Stimulated activated CD4-positive, alpha-beta T cell treated with anti-CD3 and anti-CD28 coated beads, Interleukin-4, amount 100 ng/mL, for 4 hours (primary cell): ENCODE data around the gene PDE10A.
"Not testable (repeated sequence)": the region's sequence is repeated elsewhere in the genome, so short reads cannot be mapped to it uniquely, and the experiment has no call there.

Experiments
- DNase-seq, 2 experiments: peaks; one replicate each; pipeline ENCODE4 v3.0.0-alpha.2; 2020

PDE10A gene

GRCh38 chr6:165618891-165619290 is 44.1 kb downstream of the PDE10A start:
- DNase-seq, result not testable (repeated sequence)

DNA sequence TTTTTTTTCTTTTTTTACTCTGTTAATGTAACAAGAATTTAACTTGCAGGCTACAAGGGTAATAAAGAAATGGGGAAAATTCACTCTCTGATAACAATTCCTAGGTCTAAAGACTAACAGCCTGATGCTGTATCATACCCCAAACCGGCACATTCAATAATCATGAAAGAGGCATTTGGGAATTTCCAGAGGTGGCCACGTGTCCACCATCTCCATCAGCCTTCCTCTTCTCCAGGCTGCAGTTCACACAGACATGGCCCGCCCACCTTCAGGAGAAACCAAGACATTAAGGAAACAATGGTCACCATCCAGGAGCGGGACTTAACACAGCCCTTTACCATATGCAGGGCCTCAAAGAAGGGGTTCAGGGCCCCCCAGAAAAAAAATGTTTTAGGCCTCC is 44.8 kb downstream of the PDE10A start:
- no peak for DNase-seq

DNA sequence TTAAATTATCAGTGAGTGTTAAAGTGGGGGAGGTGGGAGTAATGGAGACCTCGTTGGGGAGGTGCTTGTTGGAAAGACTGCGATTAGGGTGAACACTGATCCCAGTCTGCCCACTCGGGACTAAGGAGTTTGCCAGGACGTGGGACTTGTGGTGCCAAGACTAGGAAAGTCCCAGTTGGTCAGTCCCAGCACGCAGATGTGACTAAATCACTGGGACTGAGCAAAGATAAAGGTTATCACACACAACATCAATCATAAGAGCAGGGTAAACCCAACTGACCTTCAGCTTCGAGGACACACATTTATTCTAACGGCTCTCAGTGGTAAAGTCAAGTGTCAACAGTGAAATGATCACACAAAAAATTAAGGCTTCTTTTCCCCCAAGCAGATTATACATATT is 45.5 kb downstream of the PDE10A start:
- DNase-seq, result no peak

DNA sequence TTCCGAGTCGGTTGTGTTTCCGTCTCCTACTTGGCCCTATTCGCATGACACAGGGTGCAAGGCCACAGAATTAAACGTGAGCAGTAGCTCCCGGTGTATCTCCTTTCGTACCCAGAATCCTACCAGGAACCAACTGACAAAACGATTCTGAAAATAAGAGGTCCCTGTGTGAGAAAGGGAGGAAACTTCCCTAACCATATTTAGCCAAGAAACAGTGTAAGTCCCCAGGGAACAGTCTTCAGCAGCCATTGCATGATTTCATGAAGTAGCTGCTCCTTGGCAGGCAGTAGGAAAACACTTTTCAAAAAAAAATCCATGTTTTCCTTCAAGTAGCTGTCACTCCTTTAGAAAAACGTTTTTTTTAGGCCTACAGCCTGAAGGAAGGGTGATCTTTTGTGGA is 46.9 kb downstream of the PDE10A start:
- no peak for DNase-seq

DNA sequence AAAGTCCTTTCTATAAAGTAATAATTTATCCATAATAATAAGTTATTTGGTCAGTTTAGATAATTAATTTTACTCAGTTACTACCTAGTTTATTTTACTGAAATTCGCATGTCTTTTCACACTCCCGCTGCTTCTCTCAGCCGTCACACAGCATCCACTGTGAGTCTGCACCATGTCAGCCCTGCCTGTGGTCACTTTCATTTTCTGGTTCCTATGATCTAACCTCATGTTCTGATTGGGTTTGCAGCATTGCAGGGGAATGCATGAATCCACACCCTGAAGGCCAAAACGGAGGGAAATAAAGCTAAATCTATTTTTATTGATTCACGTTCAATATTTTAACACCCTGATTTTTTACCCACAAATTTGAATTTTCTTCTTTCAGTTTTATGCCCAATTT is 47.4 kb downstream of the PDE10A start:
- no peak for DNase-seq

GRCh38 chr6:165611294-165611693 is 51.7 kb downstream of the PDE10A start:
- no peak for DNase-seq

- DNase-seq, result not testable (repeated sequence)
Measured at GRCh38 chr6:165608577-165608976, 54.5 kb downstream of the PDE10A start.

DNA sequence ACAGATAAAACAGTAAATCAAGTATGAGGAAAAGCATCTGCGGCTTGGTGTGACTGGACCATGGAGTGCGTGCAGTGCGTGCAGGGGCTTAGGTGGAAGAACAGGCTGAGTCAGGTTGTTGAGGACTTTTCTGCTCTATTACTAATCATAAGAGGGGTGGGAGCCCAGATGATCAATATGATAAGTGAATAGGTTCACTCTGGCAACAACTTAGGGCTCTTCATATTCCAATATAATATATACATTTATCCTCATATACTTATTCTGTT is 56.4 kb downstream of the PDE10A start:
- no peak for DNase-seq

DNA sequence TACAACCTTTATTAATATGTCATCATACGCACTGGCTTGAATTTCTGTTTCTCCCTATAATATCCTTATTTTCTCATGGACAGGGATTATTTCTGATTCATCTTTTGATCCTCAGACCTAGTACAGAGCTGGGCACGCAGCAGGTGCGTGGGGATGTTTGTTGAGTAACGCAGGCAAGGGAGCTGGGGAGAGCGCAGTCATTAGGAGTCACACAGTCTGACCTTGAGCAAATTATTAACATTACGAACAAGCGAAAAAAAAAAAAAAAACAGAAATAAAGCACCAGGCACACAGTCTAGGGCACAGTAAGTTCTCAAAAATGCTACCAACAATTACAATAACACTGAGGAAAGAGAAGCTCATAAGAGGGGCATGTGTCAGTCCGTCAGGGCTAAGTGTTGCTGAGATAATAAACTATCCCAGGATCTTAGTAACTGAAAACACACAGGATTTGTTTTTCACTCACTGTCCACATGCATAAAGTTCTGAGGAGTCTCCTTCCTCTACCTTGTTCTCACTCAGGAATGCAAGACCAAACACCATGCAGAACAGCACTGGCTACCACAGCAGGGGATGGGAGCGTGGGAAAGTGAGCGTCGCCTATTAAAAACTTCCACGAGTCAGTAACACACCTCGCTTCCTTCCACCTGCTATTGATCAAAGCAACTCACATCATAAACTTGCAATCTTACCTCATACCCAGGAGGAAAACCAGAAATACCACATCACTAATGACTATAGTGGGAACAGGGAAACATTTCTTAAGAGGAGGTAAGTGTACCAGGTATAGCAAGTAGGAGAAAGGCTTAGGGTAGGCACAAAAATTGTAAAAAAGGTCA is 56.9 kb downstream of the PDE10A start:
- no peak for DNase-seq

GRCh38 chr6:165605182-165605875 is 57.7 kb downstream of the PDE10A start:
- no peak for DNase-seq

GRCh38 chr6:165602291-165602690 is 60.8 kb downstream of the PDE10A start:
- no peak for DNase-seq

DNA sequence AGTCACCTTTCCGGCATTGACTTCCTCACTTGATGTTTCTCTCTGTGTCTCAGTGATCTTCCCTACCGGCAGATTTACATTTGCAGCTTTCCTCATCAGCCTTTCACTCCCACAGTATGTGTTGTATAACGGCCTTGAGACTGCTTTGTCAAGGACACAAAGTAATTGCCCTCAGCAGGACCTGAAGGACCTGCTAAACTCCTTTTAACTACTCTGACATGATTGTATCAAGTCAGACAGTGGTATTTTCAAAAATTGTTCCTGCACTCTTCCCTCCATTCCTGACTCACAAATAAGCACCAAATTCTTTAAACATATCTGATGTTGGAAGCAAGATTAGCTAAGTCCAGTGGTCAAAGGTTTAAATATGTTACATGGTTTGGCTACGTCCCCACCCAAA is 62.4 kb downstream of the PDE10A start:
- no peak for DNase-seq

DNA sequence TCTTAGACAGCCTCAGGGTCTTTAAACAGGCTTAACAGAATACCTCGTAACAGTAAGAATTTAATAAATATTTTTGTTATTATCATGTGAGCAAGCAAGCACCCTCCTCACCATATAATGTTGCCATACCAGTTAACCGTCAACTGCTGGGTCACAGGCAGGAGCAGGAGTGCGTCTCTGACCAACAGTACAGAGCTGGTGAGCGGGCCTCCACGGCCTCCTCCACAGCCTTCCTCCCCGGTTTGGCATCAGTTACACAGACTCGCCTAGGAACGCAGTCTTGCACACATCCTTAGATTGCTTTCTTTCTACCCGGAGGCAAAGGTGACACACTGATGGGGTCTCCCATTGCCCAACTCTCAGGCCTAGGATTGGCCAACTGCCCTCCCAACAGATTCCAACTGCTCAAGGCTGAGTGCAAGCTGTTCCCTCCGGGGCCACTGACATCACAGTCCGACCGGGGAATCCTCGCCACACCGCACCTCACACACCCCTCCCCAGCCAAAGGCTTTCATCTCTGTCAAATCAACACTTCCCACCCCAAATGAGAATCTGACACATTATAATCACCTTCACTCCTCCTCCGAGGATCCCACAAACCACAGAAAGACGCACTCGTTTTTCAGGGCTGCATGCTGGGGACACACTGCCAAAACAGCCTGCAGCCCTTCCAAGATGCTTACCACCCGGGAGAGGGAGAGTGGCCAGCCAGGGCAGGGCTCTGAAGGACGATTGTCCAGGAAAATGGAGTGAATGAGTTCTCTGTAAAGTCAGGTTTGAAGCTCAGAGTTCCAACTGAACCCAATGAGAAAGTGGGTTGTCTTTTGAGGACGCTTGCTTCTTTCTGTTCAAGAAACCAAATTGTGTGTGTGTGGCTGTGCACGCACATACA is 63.2 kb downstream of the PDE10A start:
- no peak for DNase-seq

DNA sequence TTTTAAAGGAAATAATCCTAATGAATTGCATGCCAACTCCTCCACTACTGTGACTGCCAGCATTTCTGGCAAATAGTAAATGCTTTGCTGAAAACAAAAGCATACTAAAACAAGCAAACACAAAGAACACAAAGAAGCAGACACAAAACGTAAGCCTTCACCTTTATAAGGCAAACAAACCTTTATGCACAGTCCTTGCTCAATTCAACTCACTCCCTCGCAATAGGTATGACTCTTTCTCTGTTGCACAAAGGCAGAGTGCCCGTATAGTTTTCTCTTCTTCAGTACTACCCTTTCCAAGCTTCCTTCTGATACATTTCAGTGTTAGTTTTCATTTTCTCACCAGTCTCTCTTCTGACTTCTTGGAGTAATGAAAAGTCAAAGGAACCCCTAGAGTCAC is 63.9 kb downstream of the PDE10A start:
- DNase-seq, result no peak

DNA sequence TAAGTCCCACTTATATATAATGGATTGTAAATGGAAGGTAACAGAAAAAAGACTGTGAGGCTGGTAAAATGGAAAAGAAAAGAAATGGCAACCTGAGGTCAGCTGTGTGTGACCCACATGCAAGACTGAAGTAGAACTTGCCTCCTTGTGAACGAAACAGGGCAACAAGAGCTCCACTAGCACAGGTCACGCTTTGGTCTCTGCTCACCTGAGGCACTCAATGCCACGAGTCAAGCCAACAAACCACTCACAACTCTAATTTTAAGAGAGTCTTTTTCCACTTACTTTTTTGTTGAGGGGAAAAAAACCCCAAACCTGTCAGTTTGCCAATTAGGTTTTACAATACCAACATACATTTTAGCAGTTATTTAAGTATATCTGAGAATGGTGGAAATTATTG is 65.2 kb downstream of the PDE10A start:
- DNase-seq, result no peak

- no peak for DNase-seq
Measured at GRCh38 chr6:165594584-165595333, 68.3 kb downstream of the PDE10A start.

DNA sequence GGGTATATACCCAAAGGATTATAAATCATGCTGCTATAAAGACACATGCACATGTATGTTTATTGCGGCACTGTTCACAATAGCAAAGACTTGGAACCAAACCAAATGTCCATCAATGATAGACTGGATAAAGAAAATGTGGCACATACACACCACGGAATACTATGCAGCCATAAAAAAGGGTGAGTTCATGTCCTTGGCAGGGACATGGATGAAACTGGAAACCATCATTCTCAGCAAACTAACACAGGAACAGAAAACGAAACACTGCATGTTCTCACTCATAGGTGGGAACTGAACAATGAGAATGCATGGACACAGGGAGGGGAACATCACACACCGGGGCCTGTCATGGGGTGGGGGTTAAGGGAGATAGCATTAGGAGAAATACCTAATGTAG is 70.1 kb downstream of the PDE10A start:
- DNase-seq, result not testable (repeated sequence)

DNA sequence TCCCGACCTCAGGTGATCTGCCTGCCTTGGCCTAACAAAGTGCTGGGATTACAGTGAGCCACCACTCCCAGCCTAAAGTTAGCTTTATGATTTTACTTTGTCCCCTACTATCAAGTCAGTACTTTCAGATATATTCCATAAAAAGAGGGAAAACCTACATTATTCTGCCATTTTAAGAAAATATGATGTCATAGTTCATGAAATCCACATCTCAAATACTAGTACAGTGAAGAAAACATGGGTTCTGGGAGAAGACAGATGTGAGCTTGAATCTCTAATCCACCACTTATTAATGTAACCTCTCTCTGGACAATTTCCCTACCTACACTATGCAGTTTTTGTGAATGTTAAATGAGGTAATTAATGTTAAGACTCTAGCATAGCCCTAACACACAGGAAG is 74.5 kb downstream of the PDE10A start:
- no peak for DNase-seq

DNA sequence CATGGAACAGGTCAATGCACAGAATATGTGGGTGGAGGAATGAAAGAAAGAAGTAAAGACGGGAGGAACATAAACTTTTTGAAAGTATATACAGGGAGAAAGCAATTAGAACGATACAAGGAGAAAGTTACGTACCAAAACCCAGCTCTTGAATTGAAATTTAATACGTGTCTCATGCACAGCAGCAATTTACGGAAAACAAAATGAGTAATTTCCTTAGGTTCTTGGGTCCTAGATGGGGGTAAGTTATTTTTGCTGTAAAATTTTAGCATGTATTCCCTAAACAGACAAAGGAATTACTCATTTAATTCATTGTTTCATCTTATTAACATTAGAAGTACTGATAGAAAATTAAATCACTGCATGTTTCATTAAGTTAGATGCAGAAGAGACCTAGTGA is 75.8 kb downstream of the PDE10A start:
- no peak for DNase-seq

- DNase-seq, result no peak
Measured at GRCh38 chr6:165586706-165587105, 76.3 kb downstream of the PDE10A start.

GRCh38 chr6:165585060-165585459 is 78.0 kb downstream of the PDE10A start:
- no peak for DNase-seq

DNA sequence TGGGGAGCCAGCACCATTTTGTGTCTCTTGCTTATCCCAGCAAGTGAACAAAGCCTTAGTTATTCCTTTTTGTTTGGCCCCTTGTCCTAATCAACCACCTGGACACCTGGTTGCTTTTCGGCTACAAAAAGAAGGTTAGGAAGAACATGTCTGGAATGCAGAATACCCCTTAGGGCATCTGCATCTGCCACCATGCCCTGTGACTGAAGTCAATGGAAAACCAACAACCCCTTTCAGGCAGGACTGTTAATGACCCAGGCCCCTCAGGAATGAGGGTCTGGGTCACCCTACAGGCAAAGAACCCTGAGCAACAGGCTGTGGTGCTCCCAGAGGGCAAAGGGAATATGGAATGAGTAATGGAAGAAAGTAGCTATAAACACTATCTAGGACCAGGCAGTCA is 78.5 kb downstream of the PDE10A start:
- DNase-seq, result no peak

GRCh38 chr6:165581678-165582077 is 81.4 kb downstream of the PDE10A start:
- DNase-seq, result no peak
